GM13977 (cell line): ENCODE data around the gene TPRG1.

Source experiments
- DNase-seq: peaks from one replicate; pipeline ENCODE4 v3.0.0; 2012; ENCODE audit warnings: low spot score
- in situ Hi-C: fragments of 300-500 bp; cut with MboI; formaldehyde crosslinking; loops from one replicate; pipeline ENCODE4 v1.12.0; 2022; ENCODE audit warnings: low sequenced_read_pairs, low pct_unique_long_range_greater_than_20kb, mixed read lengths, inconsistent platforms; ENCODE audit not compliant: unreplicated experiment
- TF ChIP-seq, protein P1 (sequence below): IDR thresholded peaks from 2 replicates; pipeline ENCODE4 v1.5.1; 2012; ENCODE audit warnings: mild to moderate bottlenecking, control low read depth; ENCODE audit not compliant: insufficient read depth; ENCODE audit errors: extremely low read depth, missing control alignments

Gene TPRG1

DNA sequence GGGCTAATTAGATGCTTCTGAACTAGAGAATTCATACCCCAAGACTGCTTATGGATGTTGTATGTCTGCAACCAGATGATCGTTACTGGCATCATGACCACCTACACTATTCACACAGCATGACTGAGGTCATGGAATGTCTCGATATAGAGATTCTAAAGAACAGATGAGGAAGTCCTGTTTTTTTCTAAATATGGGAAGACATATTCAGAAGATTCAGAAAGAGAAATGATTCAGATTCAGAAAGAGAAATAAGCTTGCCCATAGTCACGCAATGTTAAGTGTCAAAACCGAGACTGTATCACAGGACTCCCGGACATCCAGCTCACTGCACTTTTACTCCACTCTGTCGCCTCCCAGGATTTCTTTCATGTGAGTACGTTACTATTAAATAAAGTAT lies 136.2 kb downstream of the TPRG1 start:
- DNase-seq, result no peak
- TF ChIP-seq, protein P1, sequence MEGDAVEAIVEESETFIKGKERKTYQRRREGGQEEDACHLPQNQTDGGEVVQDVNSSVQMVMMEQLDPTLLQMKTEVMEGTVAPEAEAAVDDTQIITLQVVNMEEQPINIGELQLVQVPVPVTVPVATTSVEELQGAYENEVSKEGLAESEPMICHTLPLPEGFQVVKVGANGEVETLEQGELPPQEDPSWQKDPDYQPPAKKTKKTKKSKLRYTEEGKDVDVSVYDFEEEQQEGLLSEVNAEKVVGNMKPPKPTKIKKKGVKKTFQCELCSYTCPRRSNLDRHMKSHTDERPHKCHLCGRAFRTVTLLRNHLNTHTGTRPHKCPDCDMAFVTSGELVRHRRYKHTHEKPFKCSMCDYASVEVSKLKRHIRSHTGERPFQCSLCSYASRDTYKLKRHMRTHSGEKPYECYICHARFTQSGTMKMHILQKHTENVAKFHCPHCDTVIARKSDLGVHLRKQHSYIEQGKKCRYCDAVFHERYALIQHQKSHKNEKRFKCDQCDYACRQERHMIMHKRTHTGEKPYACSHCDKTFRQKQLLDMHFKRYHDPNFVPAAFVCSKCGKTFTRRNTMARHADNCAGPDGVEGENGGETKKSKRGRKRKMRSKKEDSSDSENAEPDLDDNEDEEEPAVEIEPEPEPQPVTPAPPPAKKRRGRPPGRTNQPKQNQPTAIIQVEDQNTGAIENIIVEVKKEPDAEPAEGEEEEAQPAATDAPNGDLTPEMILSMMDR, result no peak
- in situ Hi-C loops, result no loop called here

DNA sequence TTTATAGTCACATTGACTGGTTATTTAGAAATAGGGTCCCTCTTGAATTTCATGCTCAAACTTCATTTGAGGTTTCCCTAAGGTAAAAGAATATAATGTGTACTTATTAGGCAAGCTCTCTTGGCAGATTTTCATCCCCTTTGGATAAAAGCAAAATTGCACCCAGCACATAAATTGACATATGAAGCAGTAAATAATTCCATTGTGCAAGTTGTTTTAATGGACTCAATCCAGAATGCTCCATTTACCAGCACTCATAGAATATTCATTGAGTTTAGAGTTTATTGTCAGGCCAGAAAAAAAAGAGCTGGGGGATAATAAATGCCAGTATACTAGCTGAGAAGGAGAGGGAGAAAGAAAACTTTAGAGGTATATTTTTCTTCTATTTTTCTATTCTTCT lies 136.8 kb downstream of the TPRG1 start:
- in situ Hi-C loops, result no loop called here
- TF ChIP-seq, protein P1, result no peak
- no peak for DNase-seq

DNA sequence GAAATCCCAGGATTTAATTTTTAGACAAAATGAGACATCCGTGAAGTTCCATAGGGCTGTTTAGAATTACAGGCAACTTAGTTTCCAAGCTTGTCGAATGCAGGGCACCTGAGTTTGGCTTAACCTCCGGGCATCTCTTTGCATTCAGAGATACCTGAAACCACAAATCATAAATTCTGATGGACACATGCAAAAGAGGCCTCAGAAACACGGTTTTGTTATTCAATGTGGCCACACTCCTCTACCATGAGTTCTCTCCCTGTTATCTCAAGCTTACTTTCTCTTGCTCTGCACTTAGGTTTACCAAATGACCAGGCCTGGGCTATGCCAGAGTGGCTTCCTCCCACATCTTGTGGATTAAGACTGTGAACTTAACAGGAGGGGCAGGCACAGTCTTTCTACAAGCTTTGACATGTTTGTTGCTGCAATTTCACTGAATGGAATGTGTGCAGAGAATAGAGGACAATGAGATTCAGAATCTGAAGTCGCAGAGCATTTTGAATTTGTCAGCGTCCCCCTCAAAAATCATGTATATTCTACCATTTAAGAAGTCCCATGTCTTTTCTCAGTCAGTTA lies 137.7 kb downstream of the TPRG1 start:
- no peak for DNase-seq
- TF ChIP-seq, protein P1, result no peak
- in situ Hi-C loops, result no loop called here

DNA sequence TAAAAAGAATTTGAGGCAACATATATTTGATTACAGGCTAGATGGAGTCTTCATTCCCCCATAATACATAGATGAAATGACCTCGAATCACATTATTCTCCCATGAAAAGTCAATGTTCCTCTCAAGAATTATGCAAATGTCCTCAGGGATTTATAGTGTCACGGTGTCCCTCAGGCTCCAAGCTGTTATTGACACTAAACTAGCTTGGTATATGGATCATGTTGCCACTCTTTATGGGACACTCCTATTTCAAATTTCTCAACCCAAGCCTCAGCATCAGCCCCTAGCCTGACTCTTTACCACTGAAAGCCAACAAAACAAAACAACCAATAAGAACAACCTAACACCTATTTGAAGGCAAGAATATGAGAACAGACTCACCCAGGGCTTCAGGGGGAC lies 139.8 kb downstream of the TPRG1 start:
- in situ Hi-C loops, result no loop called here
- TF ChIP-seq, protein P1, result no peak
- DNase-seq, result no peak

DNA sequence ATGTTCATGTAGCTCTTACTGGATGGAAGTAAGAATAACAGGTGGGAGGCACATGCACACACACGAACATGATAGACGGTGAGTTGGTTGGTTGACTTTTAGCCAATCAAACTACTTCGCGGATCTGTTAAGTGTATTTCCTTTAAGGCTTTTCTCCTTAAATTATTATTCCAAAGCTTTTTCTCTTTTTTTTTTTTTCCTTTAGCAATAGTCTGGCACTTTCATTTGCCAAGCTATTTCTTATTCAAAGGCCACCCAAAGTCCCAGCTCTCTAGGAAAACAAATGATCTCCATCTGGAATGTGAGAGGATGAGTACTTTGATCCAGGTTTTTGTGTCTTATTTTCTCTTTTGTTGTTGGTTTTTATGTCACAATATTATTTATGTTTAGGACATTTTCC lies 141.1 kb downstream of the TPRG1 start:
- in situ Hi-C loops, result no loop called here

DNA sequence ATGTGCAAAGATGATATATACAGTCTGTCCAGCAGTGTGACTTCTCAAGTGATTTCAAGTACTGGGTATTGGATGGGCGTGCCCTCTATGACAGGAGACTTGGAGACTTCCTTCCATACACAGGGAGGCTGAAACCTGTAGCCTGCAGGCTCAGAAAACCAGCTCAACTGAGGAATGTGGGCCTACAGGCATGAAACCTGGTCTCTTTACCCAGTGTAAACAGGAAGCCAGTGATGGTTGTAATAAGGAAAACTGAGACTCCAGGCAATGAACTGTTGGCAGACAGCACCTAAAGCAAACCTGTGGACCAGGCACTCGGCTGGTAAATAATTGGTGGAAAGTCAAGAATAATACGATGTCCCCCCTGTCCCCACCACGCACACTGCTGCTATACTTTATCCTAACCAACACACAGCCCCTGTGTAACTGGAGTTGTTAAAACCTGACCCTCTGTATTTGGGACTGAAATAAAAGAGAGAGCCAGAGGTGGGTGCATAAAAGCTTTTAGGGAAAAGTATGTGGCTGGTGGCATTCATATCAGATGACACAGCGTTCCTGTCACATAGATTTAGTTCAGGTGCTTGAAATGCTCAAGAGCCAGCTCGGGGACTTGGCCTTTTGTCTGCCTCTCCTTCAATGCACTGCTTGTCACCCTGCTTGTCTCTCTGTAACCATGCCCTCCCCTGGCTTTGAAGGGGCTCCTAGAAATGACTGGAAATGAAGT lies 144.7 kb downstream of the TPRG1 start:
- DNase-seq, result no peak
- TF ChIP-seq, protein P1, result no peak
- in situ Hi-C loops, result no loop called here

More for the DNA sequence above, 141.1 kb downstream of the TPRG1 start:
- no peak for DNase-seq
- TF ChIP-seq, protein P1, result no peak

DNA sequence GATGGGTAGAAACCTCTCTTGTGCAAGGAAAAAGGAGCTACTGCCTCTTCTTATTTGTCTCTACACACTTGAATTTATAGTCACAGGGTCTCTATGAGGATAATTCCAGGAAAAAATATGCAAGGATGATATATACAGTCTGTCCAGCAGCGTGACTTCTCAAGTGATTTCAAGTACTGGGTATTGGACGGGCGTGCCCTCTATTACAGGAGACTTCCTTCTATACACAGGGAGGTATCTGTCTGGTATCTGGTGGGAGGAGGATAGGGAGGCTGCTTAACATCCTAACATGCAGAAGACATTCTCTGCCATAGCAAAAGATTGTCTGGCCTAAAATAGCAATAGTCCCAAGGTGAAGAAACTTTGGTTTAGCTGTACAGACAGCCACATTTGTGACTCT lies 146.1 kb downstream of the TPRG1 start:
- in situ Hi-C loops, result no loop called here
- DNase-seq, result no peak
- TF ChIP-seq, protein P1, result no peak
